ENCODE measurements around the gene RALGAPA1. TPM values are rescaled to one million over a fixed set of nuclear protein-coding genes. Genes with fewer than 3 reads are reported as not detected.

The RALGAPA1 gene
- total and polyA plus RNA-seq, 9 of the 15 experiments (the other 6 are each of a cell fraction or from before 2014, with no cell fraction given): 2.5 to 16.3 (median 6.2) TPM

- intact Hi-C loops (cut with micrococcal nuclease) (no loop called here), in situ Hi-C loops (cut with MboI) (no loop called here)
- peaks cover 0 to 2% of the 10 kb centered on the region in 2 experiments; a peak in 1 of 5 replicates for H3K27me3 ChIP-seq (ENCODE audit: control insufficient read depth in 2 of 2, insufficient read depth in 2 of 2, low read length in 2 of 2)
- no peaks in the 10 kb centered on the region for H3K9me3 ChIP-seq (replicated peaks; ENCODE audit: control insufficient read depth, insufficient read depth, low read depth, low read length)
- H3K9ac ChIP-seq (ENCODE audit: insufficient read depth in 1 of 2, low read depth in 2 of 2, low read length in 2 of 2): no peak overlapping the region
- no peaks in the 10 kb centered on the region for H3K79me2 ChIP-seq (ENCODE audit: control insufficient read depth, insufficient read depth, low read length)
- no peak overlapping the region for H3K4me2 ChIP-seq (ENCODE audit: insufficient read depth, low read length)
- H3K36me3 ChIP-seq (ENCODE audit: control insufficient read depth, insufficient read depth, low read length): no peaks in the 10 kb centered on the region
- TF ChIP-seq PRDM10 (IDR thresholded peaks at IDR 0.05; ENCODE audit: partially characterized antibody): no peak
- TF ChIP-seq BCL6 (CRISPR knock-in tag; IDR thresholded peaks at IDR 0.05): no peak
- TF ChIP-seq RCOR1 (IDR thresholded peaks at IDR 0.05; ENCODE audit: borderline replicate concordance in 1 of 2, low read depth in 2 of 2, low read length in 2 of 2): no peak
- TF ChIP-seq CREBBP (IDR thresholded peaks at IDR 0.05; ENCODE audit: low read depth, low read length): no peak
- TF ChIP-seq POLR2H (tag; IDR thresholded peaks at IDR 0.05; ENCODE audit: low read depth): no peak
- no peak for TF ChIP-seq MTA2 (IDR thresholded peaks at IDR 0.05; ENCODE audit: low read depth)
- TF ChIP-seq LCOR (CRISPR knock-in tag; IDR thresholded peaks at IDR 0.05): no peak
- TF ChIP-seq CBX1 (IDR thresholded peaks at IDR 0.05; ENCODE audit: low read depth): no peak
- TF ChIP-seq ZBTB7A (IDR thresholded peaks at IDR 0.05; ENCODE audit: borderline replicate concordance, control insufficient read depth, low read depth, low read length): no peak
- TF ChIP-seq THAP7 (CRISPR knock-in tag; IDR thresholded peaks at IDR 0.05): no peak
- no peak for TF ChIP-seq SRSF7 (optimal IDR thresholded peaks at IDR 0.05; ENCODE audit: low read depth, low read length)
- TF ChIP-seq FUS (optimal IDR thresholded peaks at IDR 0.05; ENCODE audit: low read depth, low read length): no peak
- no peak for TF ChIP-seq PREB (CRISPR knock-in tag; IDR thresholded peaks at IDR 0.05)
- TF ChIP-seq ZKSCAN3 (CRISPR knock-in tag; IDR thresholded peaks at IDR 0.05): no peak
- no peak for TF ChIP-seq BRF2 (IDR thresholded peaks at IDR 0.05; ENCODE audit: borderline replicate concordance, insufficient read depth, insufficient read length)
- H3K27ac ChIP-seq (ENCODE audit: extremely low read depth, low read depth, low read length): no peak overlapping the region
- ATAC-seq (no peak), DNase-seq (ENCODE audit: extremely low read depth in 1 of 4, low spot score in 3 of 4) (no peak), FAIRE-seq (no peak)
- ChIA-PET POLR2A (no interaction called here), CTCF (ENCODE audit: low intra/inter-chr PET ratio) (interaction anchor here (0.6 kb wide), 1 partner anchor 306 kb away, joined by 4 read pairs; no protein-coding TSS in a partner anchor)
- 8% methylated on average over 2 of the region's 2 CpGs for WGBS (ENCODE audit: insufficient coverage, low coverage, missing lambda C conversion rate)
- H3K9me1 ChIP-seq (ENCODE audit: control insufficient read depth, insufficient read depth, low read length): no peaks in the 10 kb centered on the region
- H2AFZ ChIP-seq (ENCODE audit: low read depth, low read length): no peak overlapping the region
- no peak overlapping the region for H3K4me3 ChIP-seq
- no peaks in the 10 kb centered on the region for H4K20me1 ChIP-seq (replicated peaks; ENCODE audit: control insufficient read depth, insufficient read depth, low read length)
- no TSS peak for BruUV-seq (replicated peaks)
- H3K4me1 ChIP-seq (replicated peaks in 1 of 2; ENCODE audit: control insufficient read depth in 2 of 2, insufficient read depth in 2 of 2, low read length in 2 of 2): no peaks in the 10 kb centered on the region
Measured at GRCh38 chr14:35526962-35527361, 282.1 kb downstream of the RALGAPA1 start.

Measured in K562 (cell line).